A549 (cell line): ENCODE results near the gene KAT5. TPM values are rescaled to one million over a fixed set of nuclear protein-coding genes. Genes with fewer than 3 reads are reported as not detected.
"Not testable (repeated sequence)": the region's sequence is repeated elsewhere in the genome, so short reads cannot be mapped to it uniquely, and the experiment has no call there.

Experiments
- ATAC-seq, 2 experiments: fragments of 200-7000 bp in 1 of 2; fragments of >200 bp in 1 of 2; cut with Nextera tagmentation in 1 of 2; cut with Tn5 transposase in 1 of 2; 3 replicates each; pipeline versions ENCODE4 v1.8.0 to v1.9.1; 2018 to 2020; ENCODE audit warnings: mild to moderate bottlenecking in 1 of 2, moderate library complexity in 1 of 2
- CTCF ChIA-PET: fragments of 300-600 bp; sonication (Branson Sonifier 250); formaldehyde crosslinking; extraction: SDS; loops from one replicate; lab custom pipeline; 2021; ENCODE audit warnings: antibody characterized with exemption, inconsistent platforms; lab: Yijun Ruan, JAX
- POLR2A ChIA-PET: fragments of 350-600 bp; formaldehyde crosslinking; extraction: SDS; loops from one replicate; lab custom pipeline; 2021; ENCODE audit warnings: antibody characterized with exemption, inconsistent platforms; lab: Yijun Ruan, JAX
- DNase-seq, 2 experiments: peaks; one replicate each; pipeline versions ENCODE4 v3.0.0 to v3.0.0-alpha.2; 2011 to 2016; ENCODE audit warnings: low read depth in 1 of 2, low spot score in 1 of 2
- FAIRE-seq: peaks from 2 replicates; lab custom pipeline; 2011; peaks lifted over from hg19 to GRCh38; lab: Jason Lieb, UNC
- H3K27ac ChIP-seq, 2 experiments: fragments of >200 bp; sonication (Bioruptor Twin); formaldehyde crosslinking; 3 replicates each; pipeline ENCODE4 v1.5.1; 2016 to 2017
- H3K4me1 ChIP-seq: fragments of >200 bp; sonication (Bioruptor Twin); formaldehyde crosslinking; 3 replicates; pipeline ENCODE4 v1.6.1; 2016
- H3K4me2 ChIP-seq: fragments of >200 bp; sonication (Bioruptor Twin); formaldehyde crosslinking; 3 replicates; pipeline ENCODE4 v1.6.1; 2016
- H3K4me3 ChIP-seq: fragments of >200 bp; sonication (Bioruptor Twin); formaldehyde crosslinking; 3 replicates; pipeline ENCODE4 v1.5.1; 2016
- H3K9me3 ChIP-seq: fragments of >200 bp; sonication (Bioruptor Twin); formaldehyde crosslinking; 3 replicates; pipeline ENCODE4 v1.6.1; 2016
- CEBPB ChIP-seq, 2 experiments: fragments of >200 bp in 1 of 2; sonication (Bioruptor Twin) in 1 of 2; formaldehyde crosslinking in 1 of 2; IDR thresholded peaks; 2 replicates each; pipeline ENCODE4 v1.6.1; 2012 to 2016
- CHD2 ChIP-seq: fragments of 150-350 bp; IDR thresholded peaks from 2 replicates; pipeline ENCODE4 v1.6.1; 2014; ENCODE audit warnings: low read length; ENCODE audit not compliant: partially characterized antibody
- EHF ChIP-seq: fragments of 250-450 bp; sonication (Bioruptor Pico); IDR thresholded peaks from 2 replicates; pipeline ENCODE4 v1.5.0; 2020; ENCODE audit warnings: mild to moderate bottlenecking
- EHMT2 ChIP-seq: fragments of 200-600 bp; sonication (generic); IDR thresholded peaks from 2 replicates; pipeline ENCODE4 v1.6.1; 2016; ENCODE audit warnings: antibody characterized with exemption, low read depth, mild to moderate bottlenecking, moderate library complexity
- EP300 ChIP-seq, 2 experiments: fragments of >200 bp; sonication (Bioruptor Twin); formaldehyde crosslinking; IDR thresholded peaks; 2 replicates in 1 of 2; 3 replicates in 1 of 2; pipeline ENCODE4 v1.6.1; 2016 to 2017
- FOSB ChIP-seq: fragments of 250-450 bp; sonication (Bioruptor Pico); IDR thresholded peaks from 2 replicates; pipeline ENCODE4 v1.5.0; 2020; ENCODE audit warnings: mild to moderate bottlenecking, moderate library complexity
- FOSL2 ChIP-seq, 2 experiments: fragments of 450-650 bp in 1 of 2; fragments of >200 bp in 1 of 2; sonication (Bioruptor Twin) in 1 of 2; formaldehyde crosslinking; IDR thresholded peaks; 2 replicates each; pipeline versions ENCODE4 v1.5.0 to v1.6.1; 2016 to 2020; ENCODE audit warnings: mild to moderate bottlenecking in 1 of 2, moderate library complexity in 1 of 2
- FOXS1 ChIP-seq: fragments of 250-450 bp; sonication (Bioruptor Pico); IDR thresholded peaks from 2 replicates; pipeline ENCODE4 v1.5.0; 2020; ENCODE audit warnings: mild to moderate bottlenecking, moderate library complexity
- GATA3 ChIP-seq: IDR thresholded peaks from 2 replicates; pipeline ENCODE4 v1.6.1; 2012; ENCODE audit warnings: borderline replicate concordance
- HDAC2 ChIP-seq: fragments of 200-600 bp; sonication (generic); IDR thresholded peaks from 2 replicates; pipeline ENCODE4 v1.6.1; 2016
- HOXB13 ChIP-seq: fragments of 250-450 bp; sonication (Bioruptor Pico); IDR thresholded peaks from 2 replicates; pipeline ENCODE4 v1.5.0; 2020; ENCODE audit warnings: low read depth, mild to moderate bottlenecking, moderate library complexity
- MAFK ChIP-seq: fragments of 450-650 bp; IDR thresholded peaks from 2 replicates; pipeline ENCODE4 v1.6.1; 2014; ENCODE audit not compliant: partially characterized antibody
- NR3C1 ChIP-seq: fragments of >200 bp; sonication (Bioruptor Twin); formaldehyde crosslinking; IDR thresholded peaks from 3 replicates; pipeline ENCODE4 v1.6.1; 2017
- PHF8 ChIP-seq: fragments of 200-600 bp; sonication (generic); IDR thresholded peaks from 2 replicates; pipeline ENCODE4 v1.6.1; 2016; ENCODE audit warnings: low read depth, mild to moderate bottlenecking, antibody characterized with exemption, moderate library complexity, borderline replicate concordance
- RFX5 ChIP-seq: fragments of 450-650 bp; IDR thresholded peaks from 2 replicates; pipeline ENCODE4 v1.7.1; 2014; ENCODE audit warnings: antibody characterized with exemption, mild to moderate bottlenecking, moderate library complexity
- RNF2 ChIP-seq: fragments of 200-600 bp; sonication (generic); IDR thresholded peaks from 2 replicates; pipeline ENCODE4 v1.6.1; 2016; ENCODE audit warnings: low read depth, mild to moderate bottlenecking, antibody characterized with exemption, moderate library complexity, borderline replicate concordance
- SREBF2 ChIP-seq: fragments of 450-650 bp; IDR thresholded peaks from 2 replicates; pipeline ENCODE4 v1.6.1; 2014; ENCODE audit warnings: mild to moderate bottlenecking, moderate library complexity
- TP53 ChIP-seq: fragments of 250-450 bp; sonication (Bioruptor Pico); IDR thresholded peaks from 2 replicates; pipeline ENCODE4 v1.5.0; 2021; ENCODE audit warnings: mild to moderate bottlenecking, moderate library complexity
- ZFP36 ChIP-seq: fragments of 450-650 bp; IDR thresholded peaks from 2 replicates; pipeline ENCODE4 v1.6.1; 2014; ENCODE audit warnings: borderline replicate concordance; ENCODE audit not compliant: partially characterized antibody
- ZNF302 ChIP-seq: fragments of 250-450 bp; sonication (Bioruptor Pico); IDR thresholded peaks from 2 replicates; pipeline ENCODE4 v1.9.0; 2021; ENCODE audit warnings: inconsistent platforms, mild to moderate bottlenecking, moderate library complexity
- ZSCAN20 ChIP-seq: fragments of 250-450 bp; sonication (Bioruptor Pico); IDR thresholded peaks from 2 replicates; pipeline ENCODE4 v1.8.0; 2022; ENCODE audit warnings: mild to moderate bottlenecking, moderate library complexity
- WGBS: methylation state at CpG from one replicate; pipeline ENCODE4 v1.1.6; 2017; ENCODE audit errors: missing lambda C conversion rate; 5-methylcytosine and 5-hydroxymethylcytosine counted together
- polyA plus RNA-seq, 4 experiments: library from polyadenylated mRNA; depleted of rRNA in 3 of 4; stranded (reverse); fragments of >200 nt; fragmentation: RNase III in 1 of 4; extraction: RNeasy Plus Mini Kit Qiagen cat#74134 plus additional on column Dnase treatment in 1 of 4; gene quantifications; 2 replicates in 3 of 4; 3 replicates in 1 of 4; pipeline ENCODE4 v1.2.3, GENCODE V29; 2011 to 2017

KAT5 gene
- polyA plus RNA-seq, 2 of the 4 experiments (the other 2 are of a cell fraction): 25.8 to 41.2 TPM

DNA sequence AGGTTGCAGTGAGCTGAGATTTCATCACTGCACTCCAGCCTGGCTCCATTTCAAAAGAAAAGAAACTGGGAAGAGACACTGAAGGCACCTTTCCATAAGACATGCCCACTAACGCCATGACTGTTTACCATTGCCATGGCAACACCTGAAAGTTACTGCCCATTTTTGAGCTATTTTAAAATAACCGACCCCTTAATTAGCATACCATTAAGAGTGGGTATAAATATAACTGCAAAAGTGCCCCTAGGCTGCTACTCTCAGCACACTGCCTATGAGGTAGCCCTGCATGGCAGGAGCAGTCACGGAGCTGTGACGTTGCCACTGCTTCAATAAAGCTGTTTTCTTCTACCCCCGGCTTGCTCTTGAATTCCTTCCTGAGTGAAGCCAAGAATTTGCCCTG lies 18.4 kb downstream of the KAT5 start:
- FAIRE-seq: no peak
- no peak for DNase-seq
- CTCF ChIA-PET: interaction anchor here (1.0 to 3.7 kb wide), 2 partner anchors 49 to 88 kb away, joined by 4 to 18 read pairs; no protein-coding TSS in a partner anchor
- Histone ChIP-seq H3K9me3 (peaks cover 18% of the 10 kb centered on the region; the same call in 2 of the 3 replicates), H3K4me2 (no peak overlapping the region), H3K4me1 (no peaks in the 10 kb centered on the region)
- POLR2A ChIA-PET: interaction anchor here (1.0 kb wide), 1 partner anchor 10 kb away, joined by 3 read pairs; the partner anchor contains the start of gene RNASEH2C
- TF ChIP-seq GATA3: no peak
- no peak for TF ChIP-seq RNF2
- no peak for TF ChIP-seq FOXS1 (CRISPR knock-in tag)
- TF ChIP-seq, all 56 proteins: peak for 0
- Histone ChIP-seq H3K27ac (no peak overlapping the region), H3K4me3 (no peak overlapping the region)
- no peak for ATAC-seq
- WGBS: 53% methylated on average over 5 of the region's 5 CpGs

DNA sequence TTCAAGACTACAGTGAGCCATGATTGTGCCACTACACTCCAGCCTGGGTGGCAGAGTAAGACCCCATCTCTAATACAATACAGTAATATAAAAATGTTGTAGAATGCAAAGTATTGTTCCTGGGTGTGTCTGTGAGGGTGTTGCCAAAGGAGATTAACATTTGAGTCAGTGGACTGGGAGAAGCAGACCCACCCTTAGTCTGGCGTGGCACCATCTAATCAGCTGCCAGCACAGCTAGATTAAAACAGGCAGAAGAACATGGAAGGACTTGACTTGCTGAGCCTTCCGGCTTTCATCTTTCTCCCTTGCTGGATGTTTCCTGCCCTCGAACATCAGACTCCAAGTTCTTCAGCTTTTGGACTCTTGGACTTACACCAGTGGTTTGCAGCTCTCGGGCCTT lies 23.1 kb downstream of the KAT5 start:
- H3K4me1 ChIP-seq, H3K27ac ChIP-seq, H3K4me2 ChIP-seq, DNase-seq, FAIRE-seq, POLR2A ChIA-PET, H3K4me3 ChIP-seq, ATAC-seq: not testable (repeated sequence)
- CTCF ChIA-PET: interaction anchor here (0.7 to 3.5 kb wide), 2 partner anchors 24 to 83 kb away, joined by 3 to 11 read pairs; partner anchors contain the start of gene KAT5
- peaks cover 45% of the 10 kb centered on the region for H3K9me3 ChIP-seq
- WGBS: 30% methylated on average over 4 of the region's 4 CpGs

DNA sequence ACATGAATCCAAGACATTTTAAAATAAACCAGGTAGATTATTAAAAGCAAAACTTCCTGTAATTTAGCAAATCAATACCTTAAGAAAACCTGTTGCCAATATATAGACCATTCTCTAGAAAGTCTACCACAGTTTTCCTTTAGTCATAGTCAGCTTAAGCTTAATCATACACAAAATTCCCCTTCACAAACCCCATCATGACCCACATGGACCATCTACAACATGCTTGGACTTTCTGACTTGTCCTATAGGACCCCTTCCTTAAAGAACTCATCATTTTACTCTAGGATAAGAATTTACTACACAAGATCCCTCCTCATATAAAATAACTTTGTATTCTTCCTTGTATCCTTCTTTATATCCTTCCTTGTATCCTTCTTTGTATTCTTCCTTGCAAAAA lies 24.8 kb downstream of the KAT5 start:
- TF ChIP-seq ZFP36 (peak; percentile 65), SREBF2 (no peak), MAFK (no peak), CEBPB (IDR thresholded peaks at IDR 0.05) (no peak)
- TF ChIP-seq, all 56 proteins: peak for 1
- no peak for FAIRE-seq
- no peak overlapping the region for H3K4me3 ChIP-seq
- ChIA-PET CTCF (interaction anchor here (0.7 to 3.5 kb wide), 5 partner anchors 26 to 200 kb away, joined by 3 to 11 read pairs (median 4); partner anchors contain the start of gene KAT5), POLR2A (interaction anchor here (0.8 kb wide), 1 partner anchor 25 kb away, joined by 3 read pairs; no protein-coding TSS in a partner anchor)
- no peak overlapping the region for H3K4me2 ChIP-seq
- no peak overlapping the region for H3K27ac ChIP-seq
- DNase-seq: no peak
- ATAC-seq: no peak
- H3K4me1 ChIP-seq: no peaks in the 10 kb centered on the region
- H3K9me3 ChIP-seq: peaks cover 41% of the 10 kb centered on the region

DNA sequence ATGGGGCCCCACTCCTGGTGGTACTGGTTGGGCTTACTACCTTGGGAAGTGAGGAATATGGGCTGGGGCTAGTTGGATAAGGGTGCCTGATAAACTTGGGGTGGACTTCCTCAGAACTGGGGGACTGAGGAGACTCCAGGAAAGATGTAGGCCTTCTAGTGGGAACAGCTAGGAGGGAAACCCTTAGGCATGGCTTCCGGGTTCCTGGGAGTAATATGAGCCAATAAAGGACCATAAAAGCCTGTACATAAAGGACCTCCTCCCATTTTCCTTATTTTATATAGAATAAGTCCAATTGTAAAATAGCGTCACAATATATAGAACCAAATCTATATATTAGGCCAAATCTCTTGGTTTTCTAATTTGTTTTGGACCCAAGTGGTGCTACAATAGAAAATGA lies 27.0 kb downstream of the KAT5 start:
- CTCF ChIA-PET: interaction anchor here (1.9 kb wide), 1 partner anchor 80 kb away, joined by 6 read pairs; no protein-coding TSS in a partner anchor
- Histone ChIP-seq H3K4me2 (no peak overlapping the region), H3K27ac (no peak overlapping the region), H3K4me1 (no peaks in the 10 kb centered on the region), H3K9me3 (peaks cover 28% of the 10 kb centered on the region), H3K4me3 (no peak overlapping the region)
- no peak for TF ChIP-seq EHF (CRISPR knock-in tag)
- no peak for TF ChIP-seq ZSCAN20 (CRISPR knock-in tag)
- no peak for TF ChIP-seq EP300 (IDR thresholded peaks at IDR 0.05)
- no peak for TF ChIP-seq CHD2
- TF ChIP-seq PHF8: no peak
- TF ChIP-seq HOXB13 (CRISPR knock-in tag): no peak
- no peak for TF ChIP-seq HDAC2
- no peak for TF ChIP-seq NR3C1
- no peak for TF ChIP-seq FOSL2 (IDR thresholded peaks at IDR 0.05)
- no peak for TF ChIP-seq FOSL2 (CRISPR knock-in tag; IDR thresholded peaks at IDR 0.05)
- no peak for TF ChIP-seq EHMT2
- no peak for TF ChIP-seq FOSB
- TF ChIP-seq RFX5: no peak
- no peak for TF ChIP-seq TP53 (CRISPR knock-in tag)
- TF ChIP-seq ZNF302 (CRISPR knock-in tag): no peak
- FAIRE-seq (no peak), ATAC-seq (no peak), DNase-seq (no peak)
- POLR2A ChIA-PET: no interaction called here
- 53% methylated on average over 2 of the region's 2 CpGs for WGBS
